ENCODE results near the gene ARHGEF37.

Gene ARHGEF37

DNA sequence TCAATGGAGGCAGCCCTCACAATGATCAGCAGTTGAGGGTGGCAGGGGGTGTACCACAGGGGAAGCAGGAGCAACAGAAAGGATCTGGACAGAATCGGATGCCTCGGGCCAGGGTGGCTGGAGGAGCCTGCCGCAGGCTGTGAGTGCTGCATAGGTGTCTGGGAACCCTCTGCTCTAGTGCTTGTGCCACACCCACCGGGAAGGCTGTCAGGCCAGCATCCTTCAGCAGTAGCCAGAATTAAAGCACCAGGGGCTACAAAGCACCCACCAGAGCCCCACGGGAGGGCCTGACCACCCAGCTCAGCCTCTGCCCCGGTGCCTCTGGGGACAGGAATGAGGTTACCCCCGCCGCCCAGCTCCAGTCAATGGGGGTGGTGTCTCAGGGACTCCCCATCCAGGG lies 49.0 kb downstream of the ARHGEF37 start:
- H3K36me3 ChIP-seq (ENCODE audit: control insufficient read depth, low read length), result peaks cover 39% of the 10 kb centered on the region
- no peak overlapping the region for H3K27ac ChIP-seq (ENCODE audit: low read depth, low read length)
- no peaks in the 10 kb centered on the region for H4K20me1 ChIP-seq (ENCODE audit: control insufficient read depth, insufficient read depth, low read depth, low read length)
- TF ChIP-seq, protein P1, sequence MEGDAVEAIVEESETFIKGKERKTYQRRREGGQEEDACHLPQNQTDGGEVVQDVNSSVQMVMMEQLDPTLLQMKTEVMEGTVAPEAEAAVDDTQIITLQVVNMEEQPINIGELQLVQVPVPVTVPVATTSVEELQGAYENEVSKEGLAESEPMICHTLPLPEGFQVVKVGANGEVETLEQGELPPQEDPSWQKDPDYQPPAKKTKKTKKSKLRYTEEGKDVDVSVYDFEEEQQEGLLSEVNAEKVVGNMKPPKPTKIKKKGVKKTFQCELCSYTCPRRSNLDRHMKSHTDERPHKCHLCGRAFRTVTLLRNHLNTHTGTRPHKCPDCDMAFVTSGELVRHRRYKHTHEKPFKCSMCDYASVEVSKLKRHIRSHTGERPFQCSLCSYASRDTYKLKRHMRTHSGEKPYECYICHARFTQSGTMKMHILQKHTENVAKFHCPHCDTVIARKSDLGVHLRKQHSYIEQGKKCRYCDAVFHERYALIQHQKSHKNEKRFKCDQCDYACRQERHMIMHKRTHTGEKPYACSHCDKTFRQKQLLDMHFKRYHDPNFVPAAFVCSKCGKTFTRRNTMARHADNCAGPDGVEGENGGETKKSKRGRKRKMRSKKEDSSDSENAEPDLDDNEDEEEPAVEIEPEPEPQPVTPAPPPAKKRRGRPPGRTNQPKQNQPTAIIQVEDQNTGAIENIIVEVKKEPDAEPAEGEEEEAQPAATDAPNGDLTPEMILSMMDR (IDR thresholded peaks at IDR 0.05; ENCODE audit: low read depth, low read length, poor library complexity, severe bottlenecking), result no peak
- TF ChIP-seq EZH2phosphoT487 (IDR thresholded peaks at IDR 0.05; ENCODE audit: borderline replicate concordance, low read length), result no peak
- H3K79me2 ChIP-seq (ENCODE audit: control insufficient read depth, low read length), result no peaks in the 10 kb centered on the region
- no peaks in the 10 kb centered on the region for H3K9me3 ChIP-seq (ENCODE audit: control insufficient read depth, insufficient read depth, low read length)
- H3K9me2 ChIP-seq (replicated peaks; ENCODE audit: control insufficient read depth, low read length), result no peaks in the 10 kb centered on the region
- H3F3A ChIP-seq (ENCODE audit: control insufficient read depth, insufficient read depth), result no peaks in the 10 kb centered on the region
- peaks cover 5% of the 10 kb centered on the region for H3K4me1 ChIP-seq (ENCODE audit: control insufficient read depth, low read length)
- no peak overlapping the region for H3K4me2 ChIP-seq (ENCODE audit: low read length)
- no peak overlapping the region for H3K4me3 ChIP-seq (ENCODE audit: low read length)
- no peaks in the 10 kb centered on the region for H3K27me3 ChIP-seq (ENCODE audit: control insufficient read depth, low read length)

DNA sequence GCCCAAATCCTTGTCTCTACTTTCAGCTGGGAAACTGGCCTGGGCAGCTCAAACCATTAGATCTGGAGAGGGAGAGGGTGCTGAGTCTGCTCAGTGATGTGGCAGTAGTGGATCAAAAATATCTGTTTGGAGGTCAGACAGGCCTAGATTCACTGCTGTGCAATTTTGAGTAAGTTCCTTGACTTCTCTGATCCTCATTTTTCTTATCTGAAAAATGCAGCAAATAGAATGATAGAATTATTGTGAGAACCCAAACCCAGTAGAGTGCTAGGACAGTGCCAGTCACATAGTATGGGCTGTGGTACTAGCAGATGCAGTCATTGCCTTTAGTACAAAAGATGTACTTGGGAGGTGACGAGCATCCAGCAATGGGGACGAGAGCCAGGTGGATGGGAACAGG lies 50.2 kb downstream of the ARHGEF37 start:
- no peak overlapping the region for H3K27ac ChIP-seq (ENCODE audit: low read depth, low read length)
- H3K79me2 ChIP-seq (ENCODE audit: control insufficient read depth, low read length), result no peaks in the 10 kb centered on the region
- no peak overlapping the region for H3K4me2 ChIP-seq (ENCODE audit: low read length)
- peaks cover 5% of the 10 kb centered on the region for H3K4me1 ChIP-seq (ENCODE audit: control insufficient read depth, low read length)
- no peaks in the 10 kb centered on the region for H4K20me1 ChIP-seq (ENCODE audit: control insufficient read depth, insufficient read depth, low read depth, low read length)
- H3F3A ChIP-seq (ENCODE audit: control insufficient read depth, insufficient read depth), result no peaks in the 10 kb centered on the region
- H3K9me2 ChIP-seq (replicated peaks; ENCODE audit: control insufficient read depth, low read length), result no peaks in the 10 kb centered on the region
- peaks cover 32% of the 10 kb centered on the region for H3K36me3 ChIP-seq (ENCODE audit: control insufficient read depth, low read length)
- no peaks in the 10 kb centered on the region for H3K9me3 ChIP-seq (ENCODE audit: control insufficient read depth, insufficient read depth, low read length)
- H3K4me3 ChIP-seq (ENCODE audit: low read length), result no peak overlapping the region
- no peaks in the 10 kb centered on the region for H3K27me3 ChIP-seq (ENCODE audit: control insufficient read depth, low read length)
- TF ChIP-seq EZH2phosphoT487 (IDR thresholded peaks at IDR 0.05; ENCODE audit: borderline replicate concordance, low read length), result no peak
- TF ChIP-seq, protein P1 (IDR thresholded peaks at IDR 0.05; ENCODE audit: low read depth, low read length, poor library complexity, severe bottlenecking), result no peak

DNA sequence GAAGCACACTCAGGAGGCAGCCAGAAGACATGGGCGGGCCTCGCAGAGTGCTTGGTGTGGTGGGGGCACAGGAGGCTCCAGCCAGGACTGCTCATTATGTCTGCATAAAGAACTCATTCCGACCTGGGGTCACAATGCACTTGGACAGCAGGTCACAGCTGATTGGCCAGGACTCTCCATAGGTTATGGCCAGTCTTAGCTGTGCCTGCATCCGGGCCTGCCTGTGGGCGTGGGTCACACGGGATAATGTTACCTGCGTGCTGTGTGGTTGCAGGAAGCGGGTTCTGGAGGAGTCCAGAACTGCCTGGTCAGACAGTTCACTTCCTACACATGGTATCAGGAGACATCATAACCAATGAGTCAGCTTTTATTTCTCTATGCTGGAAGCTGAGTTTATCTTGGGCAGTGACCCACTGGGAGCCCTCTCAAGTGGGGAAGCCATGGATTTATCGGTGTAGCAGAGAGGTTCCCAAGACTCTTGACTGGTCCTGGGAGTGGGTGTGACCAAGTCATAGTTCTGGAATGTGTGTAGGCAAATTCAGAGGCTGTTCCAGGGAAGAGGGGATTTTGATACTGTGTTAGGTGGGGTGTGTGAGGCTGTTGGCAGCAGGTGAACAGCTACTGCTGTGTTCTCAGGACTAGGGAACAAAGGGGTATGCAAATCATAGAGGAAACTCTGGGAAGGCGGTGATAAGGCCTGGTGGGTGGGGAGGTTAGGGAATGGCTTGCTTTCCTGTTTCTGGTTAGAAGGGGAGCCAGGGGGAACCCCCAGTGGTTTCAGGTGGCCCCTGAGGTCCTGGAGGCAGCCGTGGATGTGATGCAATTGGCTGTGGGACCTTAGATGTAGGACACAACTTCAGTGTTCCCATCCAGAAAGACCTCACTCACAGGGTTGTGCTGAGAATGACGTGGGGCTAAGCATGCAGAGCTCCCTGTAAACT lies 51.3 kb downstream of the ARHGEF37 start:
- no peaks in the 10 kb centered on the region for H3K79me2 ChIP-seq (ENCODE audit: control insufficient read depth, low read length)
- no peak for TF ChIP-seq EZH2phosphoT487 (IDR thresholded peaks at IDR 0.05; ENCODE audit: borderline replicate concordance, low read length)
- TF ChIP-seq, protein P1 (IDR thresholded peaks at IDR 0.05; ENCODE audit: low read depth, low read length, poor library complexity, severe bottlenecking), result no peak
- no peaks in the 10 kb centered on the region for H3F3A ChIP-seq (ENCODE audit: control insufficient read depth, insufficient read depth)
- no peak overlapping the region for H3K4me3 ChIP-seq (ENCODE audit: low read length)
- peaks cover 5% of the 10 kb centered on the region for H3K4me1 ChIP-seq (ENCODE audit: control insufficient read depth, low read length)
- peaks cover 24% of the 10 kb centered on the region; the same call in 1 of the 2 replicates for H3K36me3 ChIP-seq (ENCODE audit: control insufficient read depth, low read length)
- H3K27me3 ChIP-seq (ENCODE audit: control insufficient read depth, low read length), result no peaks in the 10 kb centered on the region
- no peaks in the 10 kb centered on the region for H4K20me1 ChIP-seq (ENCODE audit: control insufficient read depth, insufficient read depth, low read depth, low read length)
- H3K9me2 ChIP-seq (replicated peaks; ENCODE audit: control insufficient read depth, low read length), result no peaks in the 10 kb centered on the region
- no peak overlapping the region for H3K27ac ChIP-seq (ENCODE audit: low read depth, low read length)
- H3K4me2 ChIP-seq (ENCODE audit: low read length), result no peak overlapping the region
- H3K9me3 ChIP-seq (ENCODE audit: control insufficient read depth, insufficient read depth, low read length), result no peaks in the 10 kb centered on the region
